WTC11 (cell line): ENCODE measurements around the gene POU5F2.

Experiments
- CREM ChIP-seq: sonication (generic); formaldehyde crosslinking; IDR thresholded peaks from 2 replicates; pipeline ENCODE4 v1.8.1; 2022; ENCODE audit warnings: mild to moderate bottlenecking, missing genetic modification reagents, moderate library complexity
- CTCF ChIP-seq: fragments of 200-600 bp; IDR thresholded peaks from 2 replicates; pipeline ENCODE4 v1.8.0; 2022; ENCODE audit warnings: antibody characterized with exemption
- NFYB ChIP-seq: sonication (generic); formaldehyde crosslinking; conservative IDR thresholded peaks from 2 replicates; pipeline ENCODE4 v1.8.0; 2022; ENCODE audit warnings: low read depth, missing genetic modification reagents
- NR1H2 ChIP-seq: sonication (generic); formaldehyde crosslinking; IDR thresholded peaks from 2 replicates; pipeline ENCODE4 v1.9.0; 2021; ENCODE audit warnings: mild to moderate bottlenecking, moderate library complexity, missing genetic modification reagents
- TCF7 ChIP-seq: sonication (generic); formaldehyde crosslinking; IDR thresholded peaks from 2 replicates; pipeline ENCODE4 v1.8.0; 2022; ENCODE audit warnings: mild to moderate bottlenecking, low read depth, missing genetic modification reagents, moderate library complexity
- ZMAT4 ChIP-seq: fragments of 250-450 bp; sonication (Bioruptor Pico); IDR thresholded peaks from 2 replicates; pipeline ENCODE4 v1.9.0; 2021; ENCODE audit warnings: mild to moderate bottlenecking

- TF ChIP-seq ZMAT4 (CRISPR knock-in tag) (no peak), CTCF (no peak), CREM (CRISPR knock-in tag) (no peak), TCF7 (CRISPR knock-in tag) (no peak), NR1H2 (no peak), NFYB (no peak)
Measured at GRCh38 chr5:93777620-93778019, 36.2 kb upstream of the POU5F2 start.
